Activated T-helper 1 cell treated with anti-CD3 and anti-CD28 coated beads, Interleukin-12 subunit alpha, Interleukin-12 subunit beta, Interleukin-2, Interleukin-4 antibody, amounts not matched to agents 30 ng/mL and 10 ng/mL and 1 ng/mL, durations not matched to agents 14 hours and 24 hours and 36 hours (primary cell): Measurements from ENCODE around the gene RER1. TPM values are rescaled to one million over a fixed set of nuclear protein-coding genes. Genes with fewer than 3 reads are reported as not detected.

Experiments used
- DNase-seq: peaks from one replicate; pipeline ENCODE4 v3.0.0; 2021; ENCODE audit warnings: low spot score
- H3K27ac Mint-ChIP-seq: one replicate; pipeline ENCODE4 v1.8.0; 2021; ENCODE audit warnings: mild to moderate bottlenecking, mixed read lengths
- H3K27me3 Mint-ChIP-seq: one replicate; pipeline ENCODE4 v1.8.0; 2022; ENCODE audit warnings: mild to moderate bottlenecking, moderate library complexity, mixed read lengths; ENCODE audit not compliant: insufficient read depth
- H3K36me3 Mint-ChIP-seq: one replicate; pipeline ENCODE4 v1.8.0; 2021; ENCODE audit warnings: low read depth, mixed read lengths
- H3K4me1 Mint-ChIP-seq: one replicate; pipeline ENCODE4 v1.8.0; 2021; ENCODE audit warnings: low read depth, mixed read lengths
- H3K4me3 Mint-ChIP-seq: one replicate; pipeline ENCODE4 v1.8.0; 2021; ENCODE audit warnings: mild to moderate bottlenecking, moderate library complexity, mixed read lengths
- H3K9me3 Mint-ChIP-seq: one replicate; pipeline ENCODE4 v1.8.0; 2021; ENCODE audit warnings: mixed read lengths
- intact Hi-C: fragments of 100-400 bp; cut with micrococcal nuclease; formaldehyde crosslinking; loops from one replicate; pipeline ENCODE4 v1.15.1; 2024
- total RNA-seq: library from RNA; stranded (reverse); gene quantifications from 2 replicates; pipeline ENCODE4 v1.2.3, GENCODE V29; 2022

Gene RER1
- total RNA-seq, 1 donor from 2014 or later: 161 TPM

- no peak for DNase-seq
- Mint-ChIP-seq H3K9me3 (no peaks in the 10 kb centered on the region), H3K4me1 (no peaks in the 10 kb centered on the region), H3K36me3 (no peaks in the 10 kb centered on the region), H3K4me3 (no peak overlapping the region), H3K27ac (no peak overlapping the region), H3K27me3 (no peaks in the 10 kb centered on the region)
- intact Hi-C loops: no loop called here
Observed at GRCh38 chr1:2428490-2428889, 36.8 kb downstream of the RER1 start.

GRCh38 chr1:2429780-2430591 is 38.3 kb downstream of the RER1 start:
- intact Hi-C loops: no loop called here
- Mint-ChIP-seq H3K27ac (no peak overlapping the region), H3K27me3 (no peaks in the 10 kb centered on the region), H3K9me3 (no peaks in the 10 kb centered on the region), H3K36me3 (no peaks in the 10 kb centered on the region), H3K4me1 (no peaks in the 10 kb centered on the region), H3K4me3 (no peak overlapping the region)
- DNase-seq: no peak

- Mint-ChIP-seq H3K27me3 (no peaks in the 10 kb centered on the region), H3K36me3 (no peaks in the 10 kb centered on the region), H3K9me3 (no peaks in the 10 kb centered on the region), H3K4me1 (no peaks in the 10 kb centered on the region), H3K4me3 (no peak overlapping the region), H3K27ac (no peak overlapping the region)
- DNase-seq: no peak
- intact Hi-C loops: no loop called here
Observed at GRCh38 chr1:2430592-2430973, 38.9 kb downstream of the RER1 start.

GRCh38 chr1:2431103-2431502 is 39.5 kb downstream of the RER1 start:
- H3K4me1 Mint-ChIP-seq: no peaks in the 10 kb centered on the region
- no peaks in the 10 kb centered on the region for H3K9me3 Mint-ChIP-seq
- DNase-seq: no peak
- H3K27ac Mint-ChIP-seq: no peak overlapping the region
- H3K4me3 Mint-ChIP-seq: no peak overlapping the region
- intact Hi-C loops: no loop called here
- no peaks in the 10 kb centered on the region for H3K27me3 Mint-ChIP-seq
- no peaks in the 10 kb centered on the region for H3K36me3 Mint-ChIP-seq

GRCh38 chr1:2431518-2431917 is 39.9 kb downstream of the RER1 start:
- Mint-ChIP-seq H3K27me3 (no peaks in the 10 kb centered on the region), H3K36me3 (no peaks in the 10 kb centered on the region), H3K4me1 (no peaks in the 10 kb centered on the region), H3K4me3 (no peak overlapping the region), H3K27ac (no peak overlapping the region), H3K9me3 (no peaks in the 10 kb centered on the region)
- intact Hi-C loops: no loop called here
- no peak for DNase-seq

GRCh38 chr1:2432441-2432844 is 40.8 kb downstream of the RER1 start:
- intact Hi-C loops: no loop called here

GRCh38 chr1:2433196-2433595 is 41.6 kb downstream of the RER1 start:
- no peaks in the 10 kb centered on the region for H3K27me3 Mint-ChIP-seq
- no peaks in the 10 kb centered on the region for H3K36me3 Mint-ChIP-seq
- H3K27ac Mint-ChIP-seq: no peak overlapping the region
- no peak overlapping the region for H3K4me3 Mint-ChIP-seq
- intact Hi-C loops: no loop called here
- H3K4me1 Mint-ChIP-seq: no peaks in the 10 kb centered on the region
- no peaks in the 10 kb centered on the region for H3K9me3 Mint-ChIP-seq
- no peak for DNase-seq

More at GRCh38 chr1:2432441-2432844, 40.8 kb downstream of the RER1 start:
- no peak overlapping the region for H3K4me3 Mint-ChIP-seq
- H3K27me3 Mint-ChIP-seq: no peaks in the 10 kb centered on the region
- no peak for DNase-seq
- no peaks in the 10 kb centered on the region for H3K9me3 Mint-ChIP-seq
- H3K4me1 Mint-ChIP-seq: no peaks in the 10 kb centered on the region
- no peak overlapping the region for H3K27ac Mint-ChIP-seq
- no peaks in the 10 kb centered on the region for H3K36me3 Mint-ChIP-seq

- H3K36me3 Mint-ChIP-seq: no peaks in the 10 kb centered on the region
- H3K4me1 Mint-ChIP-seq: no peaks in the 10 kb centered on the region
- DNase-seq: no peak
- no peak overlapping the region for H3K27ac Mint-ChIP-seq
- intact Hi-C loops: no loop called here
- H3K4me3 Mint-ChIP-seq: no peak overlapping the region
- no peaks in the 10 kb centered on the region for H3K9me3 Mint-ChIP-seq
- no peaks in the 10 kb centered on the region for H3K27me3 Mint-ChIP-seq
Observed at GRCh38 chr1:2433936-2434655, 42.5 kb downstream of the RER1 start.

- DNase-seq: no peak
- H3K4me3 Mint-ChIP-seq: no peak overlapping the region
- intact Hi-C loops: no loop called here
- H3K36me3 Mint-ChIP-seq: no peaks in the 10 kb centered on the region
- no peaks in the 10 kb centered on the region for H3K27me3 Mint-ChIP-seq
- H3K9me3 Mint-ChIP-seq: no peaks in the 10 kb centered on the region
- H3K27ac Mint-ChIP-seq: no peak overlapping the region
- H3K4me1 Mint-ChIP-seq: no peaks in the 10 kb centered on the region
Observed at GRCh38 chr1:2435091-2435490, 43.5 kb downstream of the RER1 start.

- no peak overlapping the region for H3K27ac Mint-ChIP-seq
- no peaks in the 10 kb centered on the region for H3K9me3 Mint-ChIP-seq
- H3K4me1 Mint-ChIP-seq: no peaks in the 10 kb centered on the region
- DNase-seq: no peak
- no peaks in the 10 kb centered on the region for H3K27me3 Mint-ChIP-seq
- no peaks in the 10 kb centered on the region for H3K36me3 Mint-ChIP-seq
- no peak overlapping the region for H3K4me3 Mint-ChIP-seq
- intact Hi-C loops: no loop called here
Observed at GRCh38 chr1:2435746-2436355, 44.2 kb downstream of the RER1 start.

GRCh38 chr1:2436876-2437275 is 45.2 kb downstream of the RER1 start:
- no peaks in the 10 kb centered on the region for H3K36me3 Mint-ChIP-seq
- intact Hi-C loops: no loop called here
- no peaks in the 10 kb centered on the region for H3K9me3 Mint-ChIP-seq
- no peaks in the 10 kb centered on the region for H3K27me3 Mint-ChIP-seq
- H3K27ac Mint-ChIP-seq: no peak overlapping the region
- no peaks in the 10 kb centered on the region for H3K4me1 Mint-ChIP-seq
- no peak overlapping the region for H3K4me3 Mint-ChIP-seq
- no peak for DNase-seq

- Mint-ChIP-seq H3K4me1 (no peaks in the 10 kb centered on the region), H3K27me3 (peaks cover 4% of the 10 kb centered on the region), H3K9me3 (no peaks in the 10 kb centered on the region), H3K36me3 (no peaks in the 10 kb centered on the region), H3K27ac (no peak overlapping the region), H3K4me3 (no peak overlapping the region)
- intact Hi-C loops: no loop called here
- no peak for DNase-seq
Observed at GRCh38 chr1:2437617-2438016, 46.0 kb downstream of the RER1 start.

GRCh38 chr1:2438038-2438437 is 46.4 kb downstream of the RER1 start:
- H3K9me3 Mint-ChIP-seq: no peaks in the 10 kb centered on the region
- no peaks in the 10 kb centered on the region for H3K4me1 Mint-ChIP-seq
- H3K4me3 Mint-ChIP-seq: no peak overlapping the region
- no peak overlapping the region for H3K27ac Mint-ChIP-seq
- peaks cover 7% of the 10 kb centered on the region for H3K27me3 Mint-ChIP-seq
- no peaks in the 10 kb centered on the region for H3K36me3 Mint-ChIP-seq
- no peak for DNase-seq
- intact Hi-C loops: no loop called here
